Spleen (tissue), 11 donors: ENCODE measurements around the gene CCDC197. TPM values are rescaled to one million over a fixed set of nuclear protein-coding genes. Genes with fewer than 3 reads are reported as not detected.
A peak's percentile ranks its signal among the peaks of the same experiment; 100 is the strongest.

Experiments
- DNase-seq: peaks from one replicate; pipeline ENCODE4 v3.0.0-alpha.2; 2020
- H3K27ac ChIP-seq, 8 donors: fragments of 200-600 bp; sonication (generic) in 7 of 8; 1 replicate in 4 of 8; 2 replicates in 4 of 8; pipeline versions ENCODE4 v1.5.0 to v1.8.0; 2016 to 2021; ENCODE audit warnings: inconsistent platforms in 4 of 8, mild to moderate bottlenecking in 4 of 8, moderate library complexity in 1 of 8
- H3K27me3 ChIP-seq, 7 donors: fragments of 200-600 bp; sonication (generic) in 6 of 7; replicated peaks in 1 of 7; 1 replicate in 4 of 7; 2 replicates in 3 of 7; pipeline versions ENCODE4 v1.5.0 to v1.8.0; 2016 to 2021; ENCODE audit warnings: inconsistent platforms in 3 of 7, mild to moderate bottlenecking in 1 of 7
- H3K36me3 ChIP-seq, 6 donors: fragments of 200-600 bp; sonication (generic) in 5 of 6; 1 replicate in 4 of 6; 2 replicates in 2 of 6; pipeline versions ENCODE4 v1.5.0 to v1.8.0; 2016 to 2021; ENCODE audit warnings: inconsistent platforms in 2 of 6
- H3K4me1 ChIP-seq, 6 donors: fragments of 200-600 bp; sonication (generic) in 5 of 6; 1 replicate in 3 of 6; 2 replicates in 3 of 6; pipeline versions ENCODE4 v1.5.0 to v1.8.0; 2016 to 2021; ENCODE audit warnings: inconsistent platforms in 3 of 6
- H3K4me3 ChIP-seq, 8 donors: fragments of 200-600 bp; sonication (generic) in 7 of 8; 1 replicate in 4 of 8; 2 replicates in 4 of 8; pipeline versions ENCODE4 v1.5.0 to v1.8.0; 2016 to 2021; ENCODE audit warnings: inconsistent platforms in 4 of 8, mild to moderate bottlenecking in 4 of 8, moderate library complexity in 2 of 8
- H3K9me3 ChIP-seq, 8 donors: fragments of 200-600 bp; sonication (generic) in 7 of 8; 1 replicate in 4 of 8; 2 replicates in 4 of 8; pipeline versions ENCODE4 v1.5.0 to v1.8.0; 2016 to 2021; ENCODE audit warnings: inconsistent platforms in 4 of 8
- CTCF ChIP-seq, 11 experiments: fragments of 200-600 bp in 7 of 11; fragments of 450-650 bp in 4 of 11; sonication (generic) in 4 of 11; IDR thresholded peaks in 8 of 11; conservative IDR thresholded peaks in 3 of 11; 1 replicate in 7 of 11; 2 replicates in 4 of 11; pipeline versions ENCODE4 v1.4.0 to v1.8.0; 2016 to 2021; ENCODE audit warnings: antibody characterized with exemption in 11 of 11, inconsistent platforms in 4 of 11, mild to moderate bottlenecking in 1 of 11
- POLR2A ChIP-seq, 3 donors: fragments of 450-650 bp; IDR thresholded peaks; one replicate each; pipeline ENCODE4 v1.5.1; 2017; ENCODE audit warnings: antibody characterized with exemption in 3 of 3, mild to moderate bottlenecking in 1 of 3
- POLR2AphosphoS5 ChIP-seq, 3 donors: sonication (generic); formaldehyde crosslinking; IDR thresholded peaks; one replicate each; pipeline ENCODE4 v1.5.1; 2017; ENCODE audit warnings: antibody characterized with exemption in 3 of 3
- WGBS, 5 donors: extraction: QIAGEN DNeasy Blood & Tissue Kit in 3 of 5; methylation state at CpG; one replicate each; pipeline versions ENCODE4 v1.1.5 to v1.1.7; 2013 to 2018; 5-methylcytosine and 5-hydroxymethylcytosine counted together
- intact Hi-C: fragments of 100-400 bp; cut with DNase I; formaldehyde crosslinking; loops from one replicate; pipeline ENCODE4 v1.15.0; 2023; ENCODE audit warnings: low total_unique reads
- polyA plus RNA-seq, 3 donors: library from polyadenylated mRNA; stranded (reverse); fragments of 200-250 nt; gene quantifications; one replicate each; pipeline ENCODE4 v1.2.1, GENCODE V29; 2013
- total RNA-seq, 7 donors: library from RNA; depleted of rRNA in 3 of 7; stranded (reverse); fragments of >200 nt in 3 of 7; fragmentation: NEBNext Ultra II Directional in 4 of 7; extraction: Animal tissue kit (Norgen Biotek cat#: 25700) in 4 of 7; gene quantifications; one replicate each; pipeline versions ENCODE4 v1.1.0 to v1.2.1, GENCODE V29; 2016 to 2021
- donor health status: healthy with polysubstance abuse.
- donor health status: DM: no; HTN: no; CAD: no; lungs with moderate emphysema.
- donor health status: DM: no; HTN: no; CAD: no.
- donor health status: Bipolar disorder and iron deficiency.
- donor health status: healthy.
- donor health status: DM: no; HTN: no; CAD: no.
- donor health status: DM: yes; HTN: yes; CAD: no.

Gene CCDC197
- total and polyA plus RNA-seq, 10 donors: not detected

GRCh38 chr14:93991212-93991611, 5.9 kb upstream of the CCDC197 start:
- 81 to 90% (median 89%) methylated on average over 10 of the region's 10 CpGs for WGBS, 5 donors
- H3K27ac ChIP-seq: no peak overlapping the region
- no peak for TF ChIP-seq CTCF (IDR thresholded peaks at IDR 0.05 in 8 of 11, conservative IDR thresholded peaks at IDR 0.05 in 3 of 11)
- TF ChIP-seq POLR2AphosphoS5 (IDR thresholded peaks at IDR 0.05): no peak
- TF ChIP-seq POLR2A (IDR thresholded peaks at IDR 0.05): no peak
- H3K4me3 ChIP-seq: no peak overlapping the region
- intact Hi-C loops: no loop called here
- no peaks in the 10 kb centered on the region for H3K36me3 ChIP-seq
- H3K4me1 ChIP-seq: no peaks in the 10 kb centered on the region
- peaks cover 0 to 30% (median 4%) of the 10 kb centered on the region in 7 donors for H3K27me3 ChIP-seq
- no peaks in the 10 kb centered on the region for H3K9me3 ChIP-seq
- DNase-seq: no peak

DNA sequence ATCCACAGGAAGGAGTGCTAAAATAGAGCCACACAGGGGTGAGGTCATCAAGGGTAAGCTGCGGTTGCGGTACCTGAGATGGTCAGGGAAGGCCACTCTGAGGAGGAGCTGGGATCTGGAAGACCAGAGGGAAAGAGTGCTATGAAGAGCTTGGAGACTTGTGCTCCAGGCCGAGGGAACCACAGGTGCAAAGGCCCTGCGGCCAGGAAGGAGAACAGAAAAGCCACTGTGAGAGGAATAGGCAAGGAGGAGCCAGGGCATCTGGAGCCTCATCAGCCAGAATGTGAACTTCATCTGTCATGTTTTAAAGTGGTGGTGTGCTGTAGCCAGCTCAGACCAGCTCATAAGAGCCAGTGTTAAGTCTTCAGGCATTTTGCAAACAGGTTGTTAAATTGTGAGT, 5.5 kb upstream of the CCDC197 start:
- no peak for TF ChIP-seq POLR2AphosphoS5 (IDR thresholded peaks at IDR 0.05)
- TF ChIP-seq POLR2A (IDR thresholded peaks at IDR 0.05): no peak
- no peak for TF ChIP-seq CTCF (IDR thresholded peaks at IDR 0.05 in 8 of 11, conservative IDR thresholded peaks at IDR 0.05 in 3 of 11)
- Histone ChIP-seq H3K4me1 (no peaks in the 10 kb centered on the region), H3K36me3 (no peaks in the 10 kb centered on the region), H3K9me3 (no peaks in the 10 kb centered on the region), H3K27ac (no peak overlapping the region), H3K4me3 (no peak overlapping the region), H3K27me3 (peaks cover 0 to 32% (median 4%) of the 10 kb centered on the region in 7 donors)
- no peak for DNase-seq
- intact Hi-C loops: no loop called here
- WGBS, 5 donors: 89 to 94% (median 92%) methylated on average over 4 of the region's 4 CpGs

- intact Hi-C loops: no loop called here
These were observed 3.7 kb upstream of the CCDC197 start for GRCh38 chr14:93993382-93993781.

More at GRCh38 chr14:93993382-93993781, 3.7 kb upstream of the CCDC197 start:
- Histone ChIP-seq H3K27me3 (peaks cover 0 to 38% (median 4%) of the 10 kb centered on the region in 7 donors), H3K4me3 (no peak overlapping the region), H3K36me3 (no peaks in the 10 kb centered on the region), H3K4me1 (no peaks in the 10 kb centered on the region), H3K27ac (no peak overlapping the region), H3K9me3 (no peaks in the 10 kb centered on the region)
- no peak for TF ChIP-seq CTCF (IDR thresholded peaks at IDR 0.05 in 8 of 11, conservative IDR thresholded peaks at IDR 0.05 in 3 of 11)
- TF ChIP-seq POLR2AphosphoS5 (IDR thresholded peaks at IDR 0.05): peak in 1 of 3 donors; percentile 29
- WGBS, 5 donors: 55 to 82% (median 75%) methylated on average over 6 of the region's 6 CpGs
- DNase-seq: no peak
